HepG2 (cell line): ENCODE measurements around the gene GPD1. TPM values are rescaled to one million over a fixed set of nuclear protein-coding genes. Genes with fewer than 3 reads are reported as not detected.

Experiments used
- ATAC-seq: fragments of 200-7000 bp; cut with Tn5 transposase; 3 replicates; pipeline ENCODE4 v1.9.1; 2020; ENCODE audit warnings: mild to moderate bottlenecking, moderate library complexity
- BruUV-seq: library from RNA; stranded (reverse); fragments of 400-500 nt; replicated peaks from 2 replicates; lab custom pipeline; 2021; lab: Mats Ljungman, UMichigan
- CTCF ChIA-PET: fragments of 300-600 bp; formaldehyde crosslinking; extraction: SDS; loops from one replicate; lab custom pipeline; 2021; ENCODE audit warnings: low total read pairs, inconsistent platforms, low intra/inter-chr PET ratio; lab: Yijun Ruan, JAX
- POLR2A ChIA-PET: fragments of 350-600 bp; sonication (Branson Sonifier 250); formaldehyde crosslinking; loops from one replicate; lab custom pipeline; 2020; ENCODE audit warnings: antibody characterized with exemption, inconsistent platforms; lab: Yijun Ruan, JAX
- DNase-seq: peaks from one replicate; pipeline ENCODE4 v3.0.0-alpha.2; 2015; ENCODE audit warnings: low spot score
- FAIRE-seq: peaks from 3 replicates; lab custom pipeline; 2011; peaks lifted over from hg19 to GRCh38; lab: Jason Lieb, UNC
- H2AFZ ChIP-seq: one replicate; pipeline ENCODE4 v1.6.1; 2011; ENCODE audit warnings: low read length, inconsistent platforms
- H3K27ac ChIP-seq: fragments of 300-600 bp; 3 replicates; pipeline ENCODE4 v1.8.0; 2011; ENCODE audit warnings: mixed run types, mild to moderate bottlenecking, mixed read lengths, low read length, inconsistent platforms; ENCODE audit not compliant: insufficient read depth; ENCODE audit errors: extremely low read length
- H3K27me3 ChIP-seq, 2 experiments: fragments of 200-600 bp in 1 of 2; 2 replicates in 1 of 2; 3 replicates in 1 of 2; pipeline versions ENCODE4 v1.6.0 to v1.8.0; 2011; ENCODE audit warnings: low read length in 2 of 2, mild to moderate bottlenecking in 2 of 2, moderate library complexity in 2 of 2, inconsistent platforms in 1 of 2; ENCODE audit not compliant: insufficient read depth in 2 of 2, control insufficient read depth in 1 of 2
- H3K36me3 ChIP-seq, 2 experiments: fragments of 200-600 bp in 1 of 2; replicated peaks in 1 of 2; 2 replicates in 1 of 2; 3 replicates in 1 of 2; pipeline versions ENCODE4 v1.5.1 to v1.8.0; 2011; ENCODE audit warnings: low read length in 2 of 2, inconsistent platforms in 1 of 2; ENCODE audit not compliant: insufficient read depth in 2 of 2, control insufficient read depth in 1 of 2
- H3K4me1 ChIP-seq: 2 replicates; pipeline ENCODE4 v1.5.1; 2012; ENCODE audit warnings: low read length, inconsistent platforms; ENCODE audit not compliant: insufficient read depth
- H3K4me2 ChIP-seq: 2 replicates; pipeline ENCODE4 v1.6.0; 2011; ENCODE audit warnings: low read depth, low read length, inconsistent platforms
- H3K4me3 ChIP-seq, 3 experiments: fragments of 200-600 bp in 1 of 3; sonication (generic), shearing (Covaris generic) in 1 of 3; replicated peaks in 1 of 3; 2 replicates each; pipeline ENCODE4 v1.5.1; 2011 to 2016; ENCODE audit warnings: low read length in 3 of 3, inconsistent platforms in 2 of 3, low read depth in 2 of 3, mild to moderate bottlenecking in 2 of 3, control low read depth in 1 of 3, mixed read lengths in 1 of 3; ENCODE audit not compliant: insufficient read depth in 1 of 3
- H3K79me2 ChIP-seq: one replicate; pipeline ENCODE4 v1.6.1; 2011; ENCODE audit warnings: low read length, inconsistent platforms; ENCODE audit not compliant: insufficient read depth
- H3K9ac ChIP-seq: 2 replicates; pipeline ENCODE4 v1.6.0; 2011; ENCODE audit warnings: mild to moderate bottlenecking, low read depth, low read length, inconsistent platforms; ENCODE audit not compliant: insufficient read depth
- H3K9me3 ChIP-seq: 2 replicates; pipeline ENCODE4 v1.5.1; 2012; ENCODE audit warnings: mild to moderate bottlenecking, low read length
- H4K20me1 ChIP-seq: 2 replicates; pipeline ENCODE4 v1.6.0; 2011; ENCODE audit warnings: inconsistent platforms, mild to moderate bottlenecking, low read length, moderate library complexity; ENCODE audit not compliant: insufficient read depth
- ARID2 ChIP-seq: sonication (generic); formaldehyde crosslinking; IDR thresholded peaks from 2 replicates; pipeline ENCODE4 v1.8.1; 2022; ENCODE audit warnings: mild to moderate bottlenecking, missing genetic modification reagents, borderline replicate concordance
- CEBPB ChIP-seq: IDR thresholded peaks from 2 replicates; pipeline ENCODE4 v1.6.1; 2011; ENCODE audit warnings: low read depth, low read length, improper control_type of control experiment, borderline replicate concordance
- DMAP1 ChIP-seq: IDR thresholded peaks from 2 replicates; pipeline ENCODE4 v1.6.1; 2016
- MYNN ChIP-seq: sonication (generic); formaldehyde crosslinking; IDR thresholded peaks from 2 replicates; pipeline ENCODE4 v1.4.0; 2020; ENCODE audit warnings: mild to moderate bottlenecking, low read depth, missing genetic modification reagents
- NCOR1 ChIP-seq: fragments of 200-600 bp; sonication (generic); IDR thresholded peaks from 2 replicates; pipeline ENCODE4 v1.7.0; 2017; ENCODE audit warnings: antibody characterized with exemption, low read length, borderline replicate concordance
- NR2F2 ChIP-seq: IDR thresholded peaks from 2 replicates; pipeline ENCODE4 v1.6.1; 2012; ENCODE audit warnings: low read depth, inconsistent platforms, borderline replicate concordance
- POLR2AphosphoS5 ChIP-seq: IDR thresholded peaks from 2 replicates; pipeline ENCODE4 v1.6.1; 2012; ENCODE audit warnings: low read depth, low read length
- SOX5 ChIP-seq: IDR thresholded peaks from 2 replicates; pipeline ENCODE4 v1.6.1; 2016; ENCODE audit warnings: borderline replicate concordance
- TBP ChIP-seq: sonication (generic); formaldehyde crosslinking; IDR thresholded peaks from 2 replicates; pipeline ENCODE4 v1.5.0; 2020; ENCODE audit warnings: missing genetic modification reagents
- TEAD3 ChIP-seq: optimal IDR thresholded peaks from 2 replicates; pipeline ENCODE3; 2016; ENCODE audit warnings: borderline replicate concordance
- XBP1 ChIP-seq: sonication (generic); formaldehyde crosslinking; IDR thresholded peaks from 2 replicates; pipeline ENCODE4 v1.5.0; 2020; ENCODE audit warnings: missing genetic modification reagents
- YEATS2 ChIP-seq: sonication (generic); formaldehyde crosslinking; IDR thresholded peaks from 2 replicates; pipeline ENCODE4 v1.4.0; 2020; ENCODE audit warnings: missing genetic modification reagents, borderline replicate concordance
- ZNF24 ChIP-seq: fragments of 450-650 bp; IDR thresholded peaks from 2 replicates; pipeline ENCODE4 v1.6.1; 2017; ENCODE audit warnings: antibody characterized with exemption, mild to moderate bottlenecking
- ZNF264 ChIP-seq: sonication (generic); formaldehyde crosslinking; IDR thresholded peaks from 2 replicates; pipeline ENCODE4 v1.4.0; 2020; ENCODE audit warnings: missing genetic modification reagents
- ZNF510 ChIP-seq: sonication (generic); formaldehyde crosslinking; IDR thresholded peaks from 2 replicates; pipeline ENCODE4 v1.4.0; 2020; ENCODE audit warnings: low read depth, mild to moderate bottlenecking, missing genetic modification reagents
- ZNF552 ChIP-seq: sonication (generic); formaldehyde crosslinking; IDR thresholded peaks from 2 replicates; pipeline ENCODE4 v1.9.0; 2022; ENCODE audit warnings: missing genetic modification reagents, mild to moderate bottlenecking, borderline replicate concordance
- ZNF569 ChIP-seq: sonication (generic); formaldehyde crosslinking; IDR thresholded peaks from 2 replicates; pipeline ENCODE4 v1.5.0; 2020; ENCODE audit warnings: mild to moderate bottlenecking, missing genetic modification reagents, moderate library complexity, borderline replicate concordance
- ZNF577 ChIP-seq: sonication (generic); formaldehyde crosslinking; IDR thresholded peaks from 2 replicates; pipeline ENCODE4 v1.4.0; 2020; ENCODE audit warnings: mild to moderate bottlenecking, low read depth, missing genetic modification reagents, borderline replicate concordance
- WGBS: methylation state at CpG from one replicate; pipeline ENCODE4 v1.1.6; 2017; ENCODE audit warnings: low lambda C conversion rate; 5-methylcytosine and 5-hydroxymethylcytosine counted together
- in situ Hi-C: cut with HindIII; loops from 2 replicates; pipeline ENCODE4 v1.10.0; 2017; ENCODE audit warnings: low pct_unique_long_range_greater_than_20kb; ENCODE audit not compliant: extremely low pct_ligation_motif_present
- intact Hi-C: fragments of 100-400 bp; cut with micrococcal nuclease; formaldehyde crosslinking; loops from one replicate; pipeline ENCODE4 v1.10.0; 2022; ENCODE audit not compliant: unreplicated experiment
- polyA plus RNA-seq, 8 experiments: library from polyadenylated mRNA; depleted of rRNA in 3 of 8; stranded (reverse) in 7 of 8; unstranded in 1 of 8; fragments of >200 nt; fragmentation: Illumina TruSeq in 4 of 8; extraction: Trizol in 4 of 8; gene quantifications; 2 replicates each; pipeline versions ENCODE4 v1.2.1 to v1.2.3, GENCODE V29; 2011 to 2016; ENCODE audit warnings: low read depth in 4 of 8, missing spikeins in 1 of 8, mixed read lengths in 1 of 8; ENCODE audit not compliant: insufficient read depth in 1 of 8
- total RNA-seq, 5 experiments: library from RNA; depleted of rRNA; stranded (reverse); fragments of >200 nt; fragmentation: Illumina TruSeq; extraction: Trizol; gene quantifications; 2 replicates each; pipeline ENCODE4 v1.2.3, GENCODE V29; 2016; ENCODE audit warnings: low read depth in 1 of 5
- TF ChIP-seq, protein P1 (sequence below): IDR thresholded peaks from 2 replicates; pipeline ENCODE4 v1.6.1; 2016; ENCODE audit warnings: missing compliant biosample characterization, missing genetic modification reagents, borderline replicate concordance
- TF ChIP-seq, protein P2 (sequence below): sonication (generic); formaldehyde crosslinking; IDR thresholded peaks from 2 replicates; pipeline ENCODE4 v1.4.0; 2020; ENCODE audit warnings: mild to moderate bottlenecking, low read depth, missing genetic modification reagents

GPD1 gene
- total and polyA plus RNA-seq, 2 of the 13 experiments (the other 11 are each of a cell fraction or from before 2014, with no cell fraction given): 3.7 to 30.6 TPM

DNA sequence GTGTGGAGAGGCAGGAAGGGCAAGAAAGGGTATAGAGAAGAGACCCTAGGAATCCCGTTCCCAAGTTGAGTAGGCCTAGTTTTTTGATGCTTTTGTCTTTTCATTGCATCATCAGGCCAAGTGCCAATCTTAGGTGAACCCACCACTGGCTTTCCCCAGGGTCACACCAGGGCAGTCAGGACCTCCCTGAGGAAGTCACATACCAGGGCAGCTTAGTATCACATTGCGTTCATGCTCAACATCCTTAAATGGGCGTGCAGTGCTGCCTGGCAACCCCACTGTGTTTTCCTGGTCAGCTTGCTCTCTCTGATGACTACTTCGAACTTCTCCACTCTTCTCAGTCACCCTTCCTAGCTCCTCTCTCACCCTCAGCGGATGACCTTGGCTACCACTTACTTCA, 37.4 kb upstream of the GPD1 start:
- POLR2A ChIA-PET: interaction anchor here (1.8 kb wide), 1 partner anchor 16 kb away, joined by 7 read pairs; no protein-coding TSS in a partner anchor

DNA sequence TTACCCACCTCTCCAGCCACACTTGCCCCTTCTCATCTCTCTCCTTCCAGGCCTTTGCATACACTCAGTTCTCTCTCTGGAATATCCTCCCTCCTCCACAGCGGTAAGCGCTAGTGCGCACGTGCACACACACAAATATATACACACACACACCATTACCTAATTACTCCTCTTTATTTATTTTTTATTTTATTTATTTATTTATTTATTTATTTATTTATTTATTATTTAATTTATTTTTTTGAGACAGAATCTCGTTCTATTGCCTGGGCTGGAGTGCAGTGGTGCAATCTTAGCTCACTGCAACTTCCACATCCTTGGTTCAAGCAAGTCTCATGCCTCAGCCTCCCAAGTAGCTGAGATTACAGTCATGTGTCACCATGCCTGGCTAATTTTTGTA, 34.7 kb upstream of the GPD1 start:
- H3K9ac ChIP-seq: no peak overlapping the region
- BruUV-seq: no TSS peak
- no peak overlapping the region for H3K4me3 ChIP-seq
- H2AFZ ChIP-seq: no peak overlapping the region
- 76% methylated on average over 5 of the region's 5 CpGs for WGBS
- no peak for FAIRE-seq
- H3K9me3 ChIP-seq: no peaks in the 10 kb centered on the region
- no peak overlapping the region for H3K27ac ChIP-seq
- H3K27me3 ChIP-seq: peaks cover 1 to 7% of the 10 kb centered on the region in 2 experiments; a peak in 3 of 5 replicates
- H3K36me3 ChIP-seq: no peaks in the 10 kb centered on the region
- H3K79me2 ChIP-seq: no peaks in the 10 kb centered on the region
- no peak overlapping the region for H3K4me2 ChIP-seq
- ATAC-seq: no peak
- in situ Hi-C loops: no loop called here
- intact Hi-C loops: no loop called here
- H3K4me1 ChIP-seq: peaks cover 10% of the 10 kb centered on the region
- ChIA-PET CTCF (interaction anchor here (2.7 to 3.6 kb wide), 2 partner anchors 30 to 102 kb away, joined by 18 to 43 read pairs; no protein-coding TSS in a partner anchor), POLR2A (no interaction called here)
- DNase-seq: no peak
- no peaks in the 10 kb centered on the region for H4K20me1 ChIP-seq
- TF ChIP-seq ZNF552 (CRISPR knock-in tag) (no peak), NCOR1 (no peak), ZNF577 (no peak), ZNF569 (CRISPR knock-in tag) (no peak), ZNF264 (CRISPR knock-in tag) (no peak), DMAP1 (CRISPR knock-in tag) (no peak), ARID2 (no peak), MYNN (no peak), YEATS2 (CRISPR knock-in tag) (no peak), POLR2AphosphoS5 (no peak), SOX5 (CRISPR knock-in tag) (no peak), ZNF510 (CRISPR knock-in tag) (no peak), TBP (no peak)
- TF ChIP-seq, protein P1, sequence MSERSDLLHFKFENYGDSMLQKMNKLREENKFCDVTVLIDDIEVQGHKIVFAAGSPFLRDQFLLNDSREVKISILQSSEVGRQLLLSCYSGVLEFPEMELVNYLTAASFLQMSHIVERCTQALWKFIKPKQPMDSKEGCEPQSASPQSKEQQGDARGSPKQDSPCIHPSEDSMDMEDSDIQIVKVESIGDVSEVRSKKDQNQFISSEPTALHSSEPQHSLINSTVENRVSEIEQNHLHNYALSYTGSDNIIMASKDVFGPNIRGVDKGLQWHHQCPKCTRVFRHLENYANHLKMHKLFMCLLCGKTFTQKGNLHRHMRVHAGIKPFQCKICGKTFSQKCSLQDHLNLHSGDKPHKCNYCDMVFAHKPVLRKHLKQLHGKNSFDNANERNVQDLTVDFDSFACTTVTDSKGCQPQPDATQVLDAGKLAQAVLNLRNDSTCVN (CRISPR knock-in tag): no peak

More for the DNA sequence above, 37.4 kb upstream of the GPD1 start:
- no peak for FAIRE-seq
- Histone ChIP-seq H3K9me3 (no peaks in the 10 kb centered on the region), H3K9ac (no peak overlapping the region), H3K27ac (no peak overlapping the region), H3K36me3 (no peaks in the 10 kb centered on the region), H3K27me3 (no peaks in the 10 kb centered on the region; a peak in 1 of 5 replicates), H2AFZ (no peak overlapping the region), H3K79me2 (no peaks in the 10 kb centered on the region), H4K20me1 (no peaks in the 10 kb centered on the region), H3K4me3 (no peak overlapping the region), H3K4me2 (no peak overlapping the region), H3K4me1 (peaks cover 5% of the 10 kb centered on the region; the same call in 1 of the 2 replicates)
- CTCF ChIA-PET: no interaction called here
- in situ Hi-C loops: no loop called here
- DNase-seq: no peak
- no TSS peak for BruUV-seq
- TF ChIP-seq, protein P2, sequence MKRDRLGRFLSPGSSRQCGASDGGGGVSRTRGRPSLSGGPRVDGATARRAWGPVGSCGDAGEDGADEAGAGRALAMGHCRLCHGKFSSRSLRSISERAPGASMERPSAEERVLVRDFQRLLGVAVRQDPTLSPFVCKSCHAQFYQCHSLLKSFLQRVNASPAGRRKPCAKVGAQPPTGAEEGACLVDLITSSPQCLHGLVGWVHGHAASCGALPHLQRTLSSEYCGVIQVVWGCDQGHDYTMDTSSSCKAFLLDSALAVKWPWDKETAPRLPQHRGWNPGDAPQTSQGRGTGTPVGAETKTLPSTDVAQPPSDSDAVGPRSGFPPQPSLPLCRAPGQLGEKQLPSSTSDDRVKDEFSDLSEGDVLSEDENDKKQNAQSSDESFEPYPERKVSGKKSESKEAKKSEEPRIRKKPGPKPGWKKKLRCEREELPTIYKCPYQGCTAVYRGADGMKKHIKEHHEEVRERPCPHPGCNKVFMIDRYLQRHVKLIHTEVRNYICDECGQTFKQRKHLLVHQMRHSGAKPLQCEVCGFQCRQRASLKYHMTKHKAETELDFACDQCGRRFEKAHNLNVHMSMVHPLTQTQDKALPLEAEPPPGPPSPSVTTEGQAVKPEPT (CRISPR knock-in tag): no peak
- TF ChIP-seq CEBPB (peak; percentile 60; the same call in 1 of the 2 replicates), TEAD3 (CRISPR knock-in tag) (peak; percentile 18), ZNF24 (no peak), XBP1 (CRISPR knock-in tag) (no peak), NR2F2 (no peak)
- ATAC-seq: no peak; the same call in 2 of the 3 replicates
- 21% methylated on average over 5 of the region's 5 CpGs for WGBS
- intact Hi-C loops: no loop called here
